ENCODE results near the gene CA10.
A peak's percentile ranks its signal among the peaks of the same experiment; 100 is the strongest.

Gene CA10

GRCh38 chr17:51751072-51751471 lies 407.4 kb downstream of the CA10 start:
- no peak for FAIRE-seq

GRCh38 chr17:51748749-51749604 lies 409.5 kb downstream of the CA10 start:
- FAIRE-seq, result no peak

- no peak for FAIRE-seq
These were observed 412.1 kb downstream of the CA10 start for GRCh38 chr17:51746421-51746820.

GRCh38 chr17:51745993-51746392 lies 412.5 kb downstream of the CA10 start:
- no peak for FAIRE-seq

- no peak for FAIRE-seq
These were observed 415.0 kb downstream of the CA10 start for GRCh38 chr17:51743477-51743876.

GRCh38 chr17:51742571-51742970 lies 415.9 kb downstream of the CA10 start:
- no peak for FAIRE-seq

- peak; percentile 45 for FAIRE-seq
These were observed 417.1 kb downstream of the CA10 start for GRCh38 chr17:51741458-51741857.

GRCh38 chr17:51740531-51740930 lies 418.0 kb downstream of the CA10 start:
- FAIRE-seq, result no peak

GRCh38 chr17:51739245-51739886 lies 419.1 kb downstream of the CA10 start:
- FAIRE-seq, result no peak

GRCh38 chr17:51736356-51736755 lies 422.2 kb downstream of the CA10 start:
- no peak for FAIRE-seq

- FAIRE-seq, result no peak
These were observed 423.5 kb downstream of the CA10 start for GRCh38 chr17:51734976-51735375.

- FAIRE-seq, result no peak
These were observed 424.1 kb downstream of the CA10 start for GRCh38 chr17:51734462-51734861.

GRCh38 chr17:51733166-51733565 lies 425.3 kb downstream of the CA10 start:
- FAIRE-seq, result no peak

- no peak for FAIRE-seq
These were observed 426.4 kb downstream of the CA10 start for GRCh38 chr17:51731941-51732722.

GRCh38 chr17:51730303-51731050 lies 428.0 kb downstream of the CA10 start:
- FAIRE-seq, result no peak

- FAIRE-seq, result no peak
These were observed 433.3 kb downstream of the CA10 start for GRCh38 chr17:51725185-51725584.

GRCh38 chr17:51724043-51724580 lies 434.4 kb downstream of the CA10 start:
- no peak for FAIRE-seq

- FAIRE-seq, result no peak
These were observed 435.5 kb downstream of the CA10 start for GRCh38 chr17:51722994-51723393.

- FAIRE-seq, result no peak
These were observed 436.8 kb downstream of the CA10 start for GRCh38 chr17:51721730-51722129.

- no peak for FAIRE-seq
These were observed 438.1 kb downstream of the CA10 start for GRCh38 chr17:51720439-51720838.

- FAIRE-seq, result no peak
These were observed 439.5 kb downstream of the CA10 start for GRCh38 chr17:51718983-51719382.

GRCh38 chr17:51711581-51711980 lies 446.9 kb downstream of the CA10 start:
- FAIRE-seq, result no peak

- FAIRE-seq, result no peak
These were observed 447.9 kb downstream of the CA10 start for GRCh38 chr17:51710634-51710979.

All from islet of Langerhans (tissue), 1 donor.